GM12892 (cell line): ENCODE results near the gene OR9G1.

Experiments used
- POLR2A ChIP-seq: IDR thresholded peaks from 2 replicates; pipeline ENCODE4 v1.6.1; 2011; ENCODE audit warnings: low read depth, low read length, control low read depth
- POLR2AphosphoS5 ChIP-seq: IDR thresholded peaks from 2 replicates; pipeline ENCODE4 v1.6.1; 2011; ENCODE audit warnings: low read depth, low read length, control low read depth
- TAF1 ChIP-seq: IDR thresholded peaks from 2 replicates; pipeline ENCODE4 v1.6.1; 2011; ENCODE audit warnings: low read depth, mild to moderate bottlenecking, control low read depth, low read length, borderline replicate concordance

DNA sequence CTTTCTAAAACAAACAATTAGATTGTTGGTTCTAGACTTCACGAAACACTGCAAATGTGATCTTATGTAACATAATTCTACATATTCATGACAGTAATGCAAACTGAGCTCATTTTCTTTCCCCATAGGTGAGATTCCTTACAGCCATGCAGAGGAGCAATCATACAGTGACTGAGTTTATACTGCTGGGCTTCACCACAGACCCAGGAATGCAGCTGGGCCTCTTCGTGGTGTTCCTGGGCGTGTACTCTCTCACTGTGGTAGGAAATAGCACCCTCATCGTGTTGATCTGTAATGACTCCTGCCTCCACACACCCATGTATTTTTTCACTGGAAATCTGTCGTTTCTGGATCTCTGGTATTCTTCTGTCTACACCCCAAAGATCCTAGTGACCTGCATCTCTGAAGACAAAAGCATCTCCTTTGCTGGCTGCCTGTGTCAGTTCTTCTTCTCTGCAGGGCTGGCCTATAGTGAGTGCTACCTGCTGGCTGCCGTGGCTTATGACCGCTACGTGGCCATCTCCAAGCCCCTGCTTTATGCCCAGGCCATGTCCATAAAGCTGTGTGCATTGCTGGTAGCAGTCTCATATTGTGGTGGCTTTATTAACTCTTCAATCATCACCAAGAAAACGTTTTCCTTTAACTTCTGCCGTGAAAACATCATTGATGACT lies 1.5 kb downstream of the OR9G1 start:
- TF ChIP-seq TAF1, result no peak
- no peak for TF ChIP-seq POLR2A
- TF ChIP-seq POLR2AphosphoS5, result no peak
